ENCODE measurements around the gene OR5A2.
"Not testable (repeated sequence)": the region's sequence is repeated elsewhere in the genome, so short reads cannot be mapped to it uniquely, and the experiment has no call there.

OR5A2 gene

DNA sequence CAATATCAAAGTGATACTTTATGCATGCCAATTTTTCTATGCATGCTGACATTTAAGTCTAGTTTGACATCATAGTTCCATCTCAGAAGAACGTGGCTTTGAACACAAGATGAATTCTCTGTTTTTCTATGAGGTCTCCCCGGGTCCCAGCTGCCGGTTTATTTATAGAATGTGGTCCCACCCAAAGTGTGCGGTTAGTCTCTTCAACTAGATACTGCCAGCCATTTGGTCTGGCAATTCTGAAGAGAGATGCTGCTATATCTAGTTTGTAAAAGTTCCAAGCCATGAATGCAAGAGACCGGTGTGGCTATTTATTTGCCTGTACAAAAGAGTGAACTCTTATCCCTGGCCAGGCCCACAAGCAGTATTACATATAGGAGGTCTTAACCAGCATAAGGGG is 9.2 kb downstream of the OR5A2 start:
- no peak for ATAC-seq
- no peak overlapping the region for H3K27ac Mint-ChIP-seq

DNA sequence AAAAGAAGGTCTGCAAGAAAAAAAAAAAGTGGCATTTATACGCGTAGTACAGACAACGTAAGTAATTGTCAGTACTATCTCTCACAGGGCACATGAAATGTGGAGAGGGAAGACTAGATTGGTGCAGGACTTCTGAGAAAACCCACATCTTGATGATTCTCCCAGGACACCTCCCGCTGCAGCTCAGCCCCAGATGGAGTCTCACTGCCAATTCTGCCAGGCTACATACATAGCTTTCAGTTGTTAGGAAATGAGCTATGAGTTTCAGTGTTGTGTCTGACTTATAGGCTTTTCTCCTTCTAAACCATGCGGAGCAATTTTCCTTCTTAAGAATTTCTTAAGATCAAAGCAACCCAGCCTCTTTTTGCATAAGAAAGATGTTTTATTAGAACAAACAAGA is 9.6 kb downstream of the OR5A2 start:
- Mint-ChIP-seq H3K27ac (no peak overlapping the region), H3K4me1 (peaks cover 21% of the 10 kb centered on the region), H3K9me3 (peaks cover 4% of the 10 kb centered on the region), H3K4me3 (no peak overlapping the region), H3K27me3 (peaks cover 11% of the 10 kb centered on the region), H3K36me3 (ENCODE audit: low read depth) (no peaks in the 10 kb centered on the region)
- ATAC-seq = peak; percentile 36
- DNase-seq = no peak

More for the DNA sequence above, 9.2 kb downstream of the OR5A2 start:
- H3K9me3 Mint-ChIP-seq = peaks cover 4% of the 10 kb centered on the region
- H3K4me1 Mint-ChIP-seq = peaks cover 21% of the 10 kb centered on the region
- H3K4me3 Mint-ChIP-seq = no peak overlapping the region
- H3K27me3 Mint-ChIP-seq = peaks cover 11% of the 10 kb centered on the region
- no peak for DNase-seq
- H3K36me3 Mint-ChIP-seq (ENCODE audit: low read depth) = no peaks in the 10 kb centered on the region

DNA sequence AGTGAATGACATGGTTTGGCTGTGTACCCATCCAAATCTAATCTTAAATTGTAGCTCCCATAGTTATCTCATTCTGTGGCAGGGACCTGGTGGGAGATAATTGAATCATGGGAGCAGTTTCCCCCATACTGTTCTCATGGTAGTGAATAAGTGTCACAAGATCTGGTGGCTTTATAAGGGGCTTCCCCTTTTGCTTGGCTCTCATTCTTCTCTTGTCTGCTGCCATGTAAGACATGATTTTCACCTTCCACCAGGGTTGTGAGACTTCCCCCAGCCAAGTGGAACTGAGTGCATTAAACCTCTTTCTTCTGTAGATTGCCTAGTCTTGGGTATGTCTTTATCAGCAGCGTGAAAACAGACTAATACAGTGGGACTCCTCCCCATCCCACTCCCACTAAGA is 11.1 kb downstream of the OR5A2 start:
- Mint-ChIP-seq H3K36me3 (ENCODE audit: low read depth) (no peaks in the 10 kb centered on the region), H3K9me3 (peaks cover 4% of the 10 kb centered on the region), H3K4me1 (peaks cover 21% of the 10 kb centered on the region), H3K27me3 (peaks cover 11% of the 10 kb centered on the region), H3K27ac (no peak overlapping the region), H3K4me3 (no peak overlapping the region)
- no peak for DNase-seq
- ATAC-seq = no peak

DNA sequence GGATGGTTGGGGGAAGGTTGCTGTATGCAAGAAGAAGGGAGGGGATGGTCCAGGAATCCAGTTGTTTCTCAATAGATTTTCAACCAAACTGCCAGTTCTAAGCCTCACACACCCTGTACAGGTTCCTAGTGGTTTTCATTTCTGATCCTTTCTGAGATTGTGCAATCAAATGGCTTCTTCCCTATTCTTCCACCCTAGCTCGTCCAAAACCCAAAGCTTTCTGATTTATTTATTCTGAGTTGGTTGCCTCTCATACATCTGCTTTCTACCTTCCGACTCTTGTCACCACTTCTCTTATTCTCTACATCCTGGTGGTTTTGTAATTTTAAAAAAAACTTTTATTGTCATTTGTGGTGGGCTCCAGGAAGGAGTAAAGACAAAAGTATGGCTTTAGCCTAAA is 12.6 kb downstream of the OR5A2 start:
- H3K4me3 Mint-ChIP-seq = no peak overlapping the region
- peaks cover 11% of the 10 kb centered on the region for H3K27me3 Mint-ChIP-seq
- H3K27ac Mint-ChIP-seq = no peak overlapping the region
- ATAC-seq (no peak), DNase-seq (no peak)
- H3K36me3 Mint-ChIP-seq (ENCODE audit: low read depth) = no peaks in the 10 kb centered on the region
- peaks cover 11% of the 10 kb centered on the region for H3K9me3 Mint-ChIP-seq
- peaks cover 21% of the 10 kb centered on the region for H3K4me1 Mint-ChIP-seq

DNA sequence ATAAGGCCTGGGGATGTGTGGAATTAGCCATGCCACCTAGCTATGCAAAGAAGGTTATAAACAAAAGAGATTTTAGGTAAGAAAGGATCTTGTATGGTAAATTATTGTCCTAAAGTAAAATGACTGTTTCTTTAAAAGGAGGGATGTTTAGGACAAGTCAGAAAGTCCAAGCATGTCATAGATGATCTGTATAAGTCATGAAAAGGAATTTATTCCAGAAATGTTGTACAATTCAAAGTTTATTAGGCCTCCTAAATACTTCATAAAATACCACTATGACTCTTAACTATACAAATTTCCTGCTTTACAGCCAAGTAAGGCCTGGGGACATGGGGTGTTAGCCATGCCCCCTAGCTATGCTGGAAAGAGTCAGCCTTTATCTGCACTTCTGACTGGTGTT is 22.7 kb downstream of the OR5A2 start:
- Mint-ChIP-seq H3K27me3 (peaks cover 3% of the 10 kb centered on the region), H3K4me1 (no peaks in the 10 kb centered on the region), H3K9me3 (peaks cover 24% of the 10 kb centered on the region), H3K4me3 (no peak overlapping the region), H3K27ac (no peak overlapping the region), H3K36me3 (ENCODE audit: low read depth) (peaks cover 5% of the 10 kb centered on the region)
- DNase-seq (no peak), ATAC-seq (no peak)

DNA sequence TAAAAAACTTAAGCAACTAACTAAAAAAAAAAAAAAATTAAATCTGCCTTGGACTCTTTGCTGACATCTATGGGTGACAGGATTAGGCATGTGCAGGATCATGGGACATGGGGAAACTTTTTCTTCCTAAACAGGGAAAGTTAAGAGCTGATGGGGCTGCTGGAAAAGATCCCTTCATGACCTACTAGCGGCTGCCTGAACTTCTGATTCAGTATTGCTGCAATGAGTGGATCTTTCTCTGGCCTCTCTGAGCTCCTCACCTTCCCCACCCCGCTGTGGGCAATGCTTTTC is 25.0 kb downstream of the OR5A2 start:
- Mint-ChIP-seq H3K27me3 (peaks cover 3% of the 10 kb centered on the region), H3K4me3 (no peak overlapping the region), H3K36me3 (ENCODE audit: low read depth) (peaks cover 5% of the 10 kb centered on the region), H3K27ac (no peak overlapping the region), H3K9me3 (peaks cover 22% of the 10 kb centered on the region), H3K4me1 (no peaks in the 10 kb centered on the region)
- DNase-seq = no peak
- ATAC-seq = no peak

DNA sequence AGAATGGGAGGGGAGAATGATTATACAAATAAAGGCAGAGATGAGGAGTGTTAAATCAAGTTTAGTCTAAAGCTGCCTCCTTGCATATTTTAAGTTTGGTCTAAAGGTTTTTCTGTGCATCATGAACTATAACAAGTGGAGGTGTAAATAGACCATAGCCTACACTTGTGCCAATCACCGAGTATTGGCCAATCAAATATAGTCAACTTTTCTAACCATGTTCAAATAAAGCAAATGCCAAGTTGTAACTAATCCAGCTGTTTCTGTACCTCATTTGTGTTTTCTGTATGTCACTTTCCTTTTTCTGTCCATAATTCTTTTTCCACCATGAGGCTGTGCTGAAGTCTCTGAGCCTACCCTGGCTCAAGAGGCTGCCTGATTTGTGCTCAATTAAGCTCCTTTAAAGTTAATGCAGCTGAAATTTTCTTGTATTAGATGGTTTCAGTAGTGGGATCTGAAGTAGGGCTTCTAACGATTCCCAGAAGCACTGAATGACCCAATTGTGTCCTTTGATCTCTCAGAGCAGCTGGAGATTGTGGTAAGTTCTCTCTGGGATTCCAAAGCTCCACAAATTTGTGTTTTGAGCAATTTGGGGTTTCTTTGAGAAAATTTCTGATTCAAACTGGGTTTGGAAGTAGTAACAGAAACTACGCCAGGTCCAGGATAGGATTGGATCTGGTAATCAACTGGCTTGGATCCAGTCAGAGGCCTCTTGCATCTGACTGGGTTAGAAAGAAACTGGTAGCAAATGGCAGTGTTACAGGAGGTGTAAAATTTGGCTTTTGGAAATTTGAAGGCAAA is 25.6 kb downstream of the OR5A2 start:
- no peak overlapping the region for H3K4me3 Mint-ChIP-seq
- DNase-seq (no peak), ATAC-seq (no peak)
- no peak overlapping the region for H3K27ac Mint-ChIP-seq
- H3K9me3 Mint-ChIP-seq = peaks cover 18% of the 10 kb centered on the region
- H3K27me3 Mint-ChIP-seq = peaks cover 3% of the 10 kb centered on the region
- peaks cover 5% of the 10 kb centered on the region for H3K36me3 Mint-ChIP-seq (ENCODE audit: low read depth)
- H3K4me1 Mint-ChIP-seq = no peaks in the 10 kb centered on the region

DNA sequence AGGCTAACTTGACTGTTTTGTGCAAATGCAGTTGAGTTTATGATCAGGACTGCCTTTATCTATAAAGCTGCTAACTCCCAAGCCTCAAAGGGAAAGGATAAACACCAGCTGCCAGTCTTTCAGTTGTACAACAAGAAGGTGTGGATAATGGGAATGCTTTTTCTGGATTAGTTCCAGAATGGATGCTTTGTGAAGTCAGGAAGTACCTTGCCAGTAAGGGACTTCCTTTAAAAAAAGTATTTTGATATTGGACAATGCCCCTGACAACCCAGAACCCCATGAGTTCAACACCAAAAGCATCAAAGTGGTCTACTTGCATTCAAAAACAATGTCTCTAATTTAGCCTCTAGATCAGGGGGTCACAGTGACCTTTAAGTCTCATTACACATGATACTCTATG is 32.0 kb downstream of the OR5A2 start:
- Mint-ChIP-seq H3K4me1 (no peaks in the 10 kb centered on the region), H3K27ac (no peak overlapping the region), H3K36me3 (ENCODE audit: low read depth) (no peaks in the 10 kb centered on the region), H3K4me3 (no peak overlapping the region), H3K27me3 (peaks cover 1% of the 10 kb centered on the region), H3K9me3 (peaks cover 2% of the 10 kb centered on the region)
- no peak for ATAC-seq
- DNase-seq = no peak

DNA sequence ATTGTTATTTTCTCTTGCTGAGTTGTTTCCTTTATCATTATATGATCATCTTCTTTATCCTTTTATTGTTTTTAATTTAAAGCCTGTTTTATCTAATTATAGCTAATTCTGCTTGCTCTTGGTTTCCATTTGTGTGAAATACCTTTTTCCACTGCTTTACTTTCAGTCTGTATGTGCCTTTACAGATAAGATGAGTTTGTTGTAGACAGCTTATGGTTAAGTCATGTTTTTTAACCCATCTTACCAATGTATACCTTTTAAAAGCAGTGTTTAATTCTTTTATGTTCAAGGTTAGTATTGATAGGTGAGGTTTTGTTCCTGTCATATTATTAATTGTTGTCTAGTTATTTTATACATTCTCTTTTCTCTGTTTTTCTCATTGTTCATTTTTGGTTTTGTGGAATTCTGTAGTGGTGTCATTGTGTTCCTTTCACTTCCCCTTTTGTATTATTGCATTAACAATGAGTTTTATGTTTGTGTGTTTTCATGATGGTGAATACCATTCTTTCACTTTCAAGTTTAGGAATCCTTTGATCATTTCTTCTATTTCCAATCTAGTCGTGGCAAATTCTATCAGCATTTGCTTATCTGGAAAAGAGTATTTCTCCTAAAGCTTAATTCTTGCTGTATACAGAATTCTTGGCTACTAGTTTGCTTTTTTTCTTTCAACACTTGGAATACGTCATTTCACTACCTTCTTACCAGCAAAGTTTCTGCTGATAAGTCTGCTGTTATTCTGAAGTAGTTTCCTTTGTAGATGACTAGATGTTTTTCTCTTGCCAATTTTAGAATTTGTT is 45.8 kb downstream of the OR5A2 start:
- ATAC-seq = no peak
- Mint-ChIP-seq H3K27ac (peak overlapping the region; percentile 13), H3K4me1 (peaks cover 6% of the 10 kb centered on the region), H3K36me3 (ENCODE audit: low read depth) (peaks cover 1% of the 10 kb centered on the region), H3K4me3 (no peak overlapping the region), H3K9me3 (peaks cover 21% of the 10 kb centered on the region), H3K27me3 (no peaks in the 10 kb centered on the region)
- DNase-seq = no peak

DNA sequence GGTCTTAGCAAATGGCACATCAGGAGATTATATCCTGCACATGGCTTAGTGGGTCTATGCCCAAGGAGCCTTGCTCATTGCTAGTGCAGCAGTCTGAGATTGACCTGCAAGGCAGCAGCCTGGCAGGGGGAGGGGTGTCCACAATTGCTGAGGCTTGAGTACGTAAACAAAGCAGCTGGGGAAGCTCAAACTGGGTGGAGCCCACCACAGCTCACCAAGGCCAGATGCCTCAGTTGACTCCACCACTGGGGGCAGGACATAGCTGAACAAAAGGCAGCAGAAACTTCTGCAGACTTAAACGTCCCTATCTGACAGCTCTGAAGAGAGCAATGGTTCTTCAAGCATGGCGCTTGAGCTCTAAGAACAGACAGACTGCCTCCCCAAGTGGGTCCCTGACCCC is 53.9 kb downstream of the OR5A2 start:
- ATAC-seq = not testable (repeated sequence)

DNA sequence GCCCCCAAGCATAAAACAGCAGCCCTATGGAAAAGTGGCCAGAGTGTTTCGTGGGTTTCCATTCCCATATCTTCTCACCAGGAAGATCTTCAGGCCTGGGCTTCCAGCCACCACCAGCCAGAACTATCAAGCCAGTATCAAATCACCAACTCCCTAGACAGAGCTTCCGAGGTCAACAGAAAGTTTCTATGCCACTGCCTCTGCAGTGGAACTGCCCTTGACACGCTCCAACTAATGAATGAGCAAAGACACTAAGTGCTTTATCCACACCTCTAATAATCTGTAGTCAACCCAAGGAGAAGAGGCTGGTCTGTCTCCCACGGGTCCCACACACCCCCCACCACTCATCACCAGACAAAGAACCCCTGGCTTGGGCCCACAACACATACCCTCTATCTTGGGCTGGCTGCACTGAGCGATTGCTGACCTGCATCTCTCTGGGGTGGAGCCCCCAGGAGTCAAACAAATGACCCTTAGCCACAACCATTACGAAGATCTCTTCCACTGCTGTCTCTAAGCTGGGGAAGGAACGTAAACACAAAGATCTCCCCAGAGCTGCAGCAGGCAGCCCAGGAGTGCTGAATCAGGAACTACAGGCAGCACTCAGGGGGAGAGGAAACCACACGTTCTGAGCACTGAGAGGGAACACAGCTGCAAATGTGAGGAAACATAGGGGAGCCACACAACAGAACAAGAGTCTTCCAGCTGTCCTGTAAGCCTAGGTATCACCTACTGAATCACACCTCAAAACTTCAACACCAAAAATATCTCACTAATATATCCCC is 57.8 kb downstream of the OR5A2 start:
- ATAC-seq (no peak), DNase-seq (no peak)
- H3K9me3 Mint-ChIP-seq = peaks cover 10% of the 10 kb centered on the region
- H3K4me3 Mint-ChIP-seq = no peak overlapping the region
- H3K27ac Mint-ChIP-seq = no peak overlapping the region
- peaks cover 8% of the 10 kb centered on the region for H3K4me1 Mint-ChIP-seq
- H3K27me3 Mint-ChIP-seq = no peaks in the 10 kb centered on the region
- H3K36me3 Mint-ChIP-seq (ENCODE audit: low read depth) = peaks cover 2% of the 10 kb centered on the region

More for the DNA sequence above, 53.9 kb downstream of the OR5A2 start:
- not testable (repeated sequence) for H3K36me3 Mint-ChIP-seq (ENCODE audit: low read depth); H3K4me3 Mint-ChIP-seq; H3K27ac Mint-ChIP-seq; DNase-seq; H3K27me3 Mint-ChIP-seq; H3K4me1 Mint-ChIP-seq
- peaks cover 10% of the 10 kb centered on the region for H3K9me3 Mint-ChIP-seq

All from activated naive CD8-positive, alpha-beta T cell treated with anti-CD3 and anti-CD28 coated beads, Interleukin-2, amount 50 U/mL, for 24 hours (primary cell).